GM23248 (cell line): ENCODE data around the gene AAK1.

Experiments
- EZH2 ChIP-seq: fragments of 200-600 bp; sonication (generic); IDR thresholded peaks from 2 replicates; pipeline ENCODE4 v1.6.1; 2018; ENCODE audit warnings: antibody characterized with exemption, mild to moderate bottlenecking; ENCODE audit not compliant: insufficient read depth, poor library complexity, severe bottlenecking
- EZH2phosphoT487 ChIP-seq: fragments of 200-600 bp; sonication (generic); IDR thresholded peaks from 2 replicates; pipeline ENCODE4 v1.6.1; 2018; ENCODE audit warnings: antibody characterized with exemption, moderate library complexity, mild to moderate bottlenecking, low read depth; ENCODE audit not compliant: insufficient read depth

GRCh38 chr2:69642709-69643601 lies 584 bp downstream of the AAK1 start:
- TF ChIP-seq EZH2, result no peak
- no peak for TF ChIP-seq EZH2phosphoT487
